Thoracic aorta (tissue), 2 donors: ENCODE results near the gene EIPR1. TPM values are rescaled to one million over a fixed set of nuclear protein-coding genes. Genes with fewer than 3 reads are reported as not detected.

Source experiments
- ATAC-seq: fragments of 150-250 bp; one replicate; pipeline ENCODE4 v1.8.0; 2017; ENCODE audit warnings: low read depth; ENCODE audit not compliant: insufficient number of reproducible peaks, low FRiP score
- DNase-seq: peaks from one replicate; pipeline ENCODE4 v3.0.0-alpha.2; 2020; ENCODE audit warnings: low spot score
- H3K27ac ChIP-seq, 2 donors: fragments of 200-600 bp; sonication (generic); 1 replicate in 1 of 2; 2 replicates in 1 of 2; pipeline ENCODE4 v1.5.1; 2016; ENCODE audit warnings: mild to moderate bottlenecking in 2 of 2, moderate library complexity in 2 of 2
- H3K27me3 ChIP-seq: fragments of 200-600 bp; sonication (generic); replicated peaks from 2 replicates; pipeline ENCODE4 v1.6.0; 2016; ENCODE audit warnings: mild to moderate bottlenecking; ENCODE audit not compliant: insufficient read depth
- H3K36me3 ChIP-seq: fragments of 200-600 bp; sonication (generic); one replicate; pipeline ENCODE4 v1.5.1; 2016
- H3K4me1 ChIP-seq, 2 donors: fragments of 200-600 bp; sonication (generic); 1 replicate in 1 of 2; 2 replicates in 1 of 2; pipeline versions ENCODE4 v1.5.1 to v1.6.0; 2016; ENCODE audit warnings: low read depth in 2 of 2, mild to moderate bottlenecking in 1 of 2; ENCODE audit not compliant: control insufficient read depth in 1 of 2
- H3K4me3 ChIP-seq: fragments of 200-600 bp; sonication (generic); 2 replicates; pipeline ENCODE4 v1.5.1; 2016; ENCODE audit warnings: mild to moderate bottlenecking
- H3K9me3 ChIP-seq: fragments of 200-600 bp; sonication (generic); 2 replicates; pipeline ENCODE4 v1.5.1; 2016
- total RNA-seq, 2 donors: library from RNA; depleted of rRNA; stranded (reverse); fragments of >200 nt; gene quantifications; one replicate each; pipeline versions ENCODE4 v1.1.0 to v1.2.3, GENCODE V29; 2016
- TF ChIP-seq, protein P1 (sequence below): fragments of 200-600 bp; sonication (generic); IDR thresholded peaks from one replicate; pipeline ENCODE4 v1.5.1; 2019; ENCODE audit warnings: antibody characterized with exemption

The EIPR1 gene
- total RNA-seq, 2 donors from 2014 or later = 17.9 to 40.6 TPM

GRCh38 chr2:3236300-3237045, 141.1 kb downstream of the EIPR1 start:
- Histone ChIP-seq H3K27me3 (no peaks in the 10 kb centered on the region), H3K27ac (no peak overlapping the region), H3K4me3 (no peak overlapping the region), H3K4me1 (no peaks in the 10 kb centered on the region), H3K9me3 (no peaks in the 10 kb centered on the region), H3K36me3 (no peaks in the 10 kb centered on the region)
- ATAC-seq (no peak), DNase-seq (no peak)
- TF ChIP-seq, protein P1, sequence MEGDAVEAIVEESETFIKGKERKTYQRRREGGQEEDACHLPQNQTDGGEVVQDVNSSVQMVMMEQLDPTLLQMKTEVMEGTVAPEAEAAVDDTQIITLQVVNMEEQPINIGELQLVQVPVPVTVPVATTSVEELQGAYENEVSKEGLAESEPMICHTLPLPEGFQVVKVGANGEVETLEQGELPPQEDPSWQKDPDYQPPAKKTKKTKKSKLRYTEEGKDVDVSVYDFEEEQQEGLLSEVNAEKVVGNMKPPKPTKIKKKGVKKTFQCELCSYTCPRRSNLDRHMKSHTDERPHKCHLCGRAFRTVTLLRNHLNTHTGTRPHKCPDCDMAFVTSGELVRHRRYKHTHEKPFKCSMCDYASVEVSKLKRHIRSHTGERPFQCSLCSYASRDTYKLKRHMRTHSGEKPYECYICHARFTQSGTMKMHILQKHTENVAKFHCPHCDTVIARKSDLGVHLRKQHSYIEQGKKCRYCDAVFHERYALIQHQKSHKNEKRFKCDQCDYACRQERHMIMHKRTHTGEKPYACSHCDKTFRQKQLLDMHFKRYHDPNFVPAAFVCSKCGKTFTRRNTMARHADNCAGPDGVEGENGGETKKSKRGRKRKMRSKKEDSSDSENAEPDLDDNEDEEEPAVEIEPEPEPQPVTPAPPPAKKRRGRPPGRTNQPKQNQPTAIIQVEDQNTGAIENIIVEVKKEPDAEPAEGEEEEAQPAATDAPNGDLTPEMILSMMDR = no peak

DNA sequence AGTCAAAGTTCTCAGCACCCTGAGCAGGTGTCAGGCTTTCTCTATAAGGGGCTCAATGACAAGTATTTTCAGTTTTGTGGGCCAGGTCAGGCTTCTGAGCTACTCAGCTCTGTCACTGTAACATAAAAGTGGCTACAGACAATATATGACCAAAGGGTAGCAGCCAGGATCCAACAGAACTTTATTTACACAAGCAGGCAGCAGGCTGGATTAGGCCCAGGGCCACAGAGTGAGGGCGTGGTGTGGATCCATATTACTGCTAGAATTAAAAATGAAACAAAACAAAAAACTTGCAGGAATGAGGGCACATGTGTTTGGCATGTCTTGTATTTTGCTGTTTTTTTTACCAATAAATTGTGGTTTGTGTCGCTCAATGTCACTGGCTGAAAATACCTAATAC, 143.7 kb downstream of the EIPR1 start:
- no peak overlapping the region for H3K27ac ChIP-seq
- no peaks in the 10 kb centered on the region for H3K4me1 ChIP-seq
- no peak overlapping the region for H3K4me3 ChIP-seq
- H3K27me3 ChIP-seq = no peaks in the 10 kb centered on the region
- ATAC-seq = no peak
- no peak for DNase-seq
- TF ChIP-seq, protein P1 = no peak
- H3K9me3 ChIP-seq = no peaks in the 10 kb centered on the region
- no peaks in the 10 kb centered on the region for H3K36me3 ChIP-seq

GRCh38 chr2:3229221-3229620, 148.4 kb downstream of the EIPR1 start:
- DNase-seq (no peak), ATAC-seq (no peak)
- no peak overlapping the region for H3K4me3 ChIP-seq
- H3K36me3 ChIP-seq = no peaks in the 10 kb centered on the region
- H3K27me3 ChIP-seq = no peaks in the 10 kb centered on the region
- H3K9me3 ChIP-seq = no peaks in the 10 kb centered on the region
- TF ChIP-seq, protein P1 = no peak
- H3K4me1 ChIP-seq = no peaks in the 10 kb centered on the region
- no peak overlapping the region for H3K27ac ChIP-seq

GRCh38 chr2:3224681-3225080, 152.9 kb downstream of the EIPR1 start:
- Histone ChIP-seq H3K9me3 (no peaks in the 10 kb centered on the region), H3K27ac (no peak overlapping the region), H3K4me1 (no peaks in the 10 kb centered on the region), H3K4me3 (no peak overlapping the region), H3K36me3 (no peaks in the 10 kb centered on the region), H3K27me3 (no peaks in the 10 kb centered on the region)
- TF ChIP-seq, protein P1 = no peak
- no peak for DNase-seq
- ATAC-seq = no peak

- DNase-seq (no peak), ATAC-seq (no peak)
- no peaks in the 10 kb centered on the region for H3K36me3 ChIP-seq
- TF ChIP-seq, protein P1 = no peak
- no peak overlapping the region for H3K27ac ChIP-seq
- H3K4me3 ChIP-seq = no peak overlapping the region
- H3K27me3 ChIP-seq = no peaks in the 10 kb centered on the region
- no peaks in the 10 kb centered on the region for H3K9me3 ChIP-seq
- H3K4me1 ChIP-seq = no peaks in the 10 kb centered on the region
Measured at GRCh38 chr2:3223080-3223923, 154.3 kb downstream of the EIPR1 start.
